MM.1S (cell line): ENCODE data around the gene PPM1E.
A peak's percentile ranks its signal among the peaks of the same experiment; 100 is the strongest.

Experiments
- DNase-seq: peaks from one replicate; pipeline ENCODE4 v3.0.0-alpha.2; 2015
- H2AFZ ChIP-seq: fragments of 300-600 bp; sonication (generic); 2 replicates; pipeline ENCODE4 v1.6.0; 2016; ENCODE audit warnings: antibody characterized with exemption, low read length
- H3F3A ChIP-seq: fragments of 300-600 bp; sonication (generic); 2 replicates; pipeline ENCODE4 v1.6.1; 2016; ENCODE audit warnings: mild to moderate bottlenecking, antibody characterized with exemption, low read length, moderate library complexity, mixed read lengths; ENCODE audit not compliant: insufficient read depth
- H3K27ac ChIP-seq: fragments of 300-600 bp; sonication (generic); 2 replicates; pipeline ENCODE4 v1.5.1; 2016; ENCODE audit warnings: mild to moderate bottlenecking, low read length
- H3K27me3 ChIP-seq: fragments of 300-600 bp; sonication (generic); replicated peaks from 2 replicates; pipeline ENCODE4 v1.6.0; 2016; ENCODE audit warnings: low read length; ENCODE audit not compliant: insufficient read depth
- H3K36me3 ChIP-seq: fragments of 300-600 bp; sonication (generic); replicated peaks from 2 replicates; pipeline ENCODE4 v1.6.1; 2016; ENCODE audit warnings: mild to moderate bottlenecking, low read length, mixed read lengths; ENCODE audit not compliant: insufficient read depth
- H3K4me1 ChIP-seq: fragments of 300-600 bp; sonication (generic); 2 replicates; pipeline ENCODE4 v1.6.1; 2016; ENCODE audit warnings: low read length, mixed read lengths
- H3K4me2 ChIP-seq: fragments of 300-600 bp; sonication (generic); 2 replicates; pipeline ENCODE4 v1.6.0; 2016; ENCODE audit warnings: low read depth, low read length
- H3K4me3 ChIP-seq: fragments of 300-600 bp; sonication (generic); 2 replicates; pipeline ENCODE4 v1.5.1; 2016; ENCODE audit warnings: low read length, mixed read lengths
- H3K79me2 ChIP-seq: fragments of 300-600 bp; sonication (generic); 2 replicates; pipeline ENCODE4 v1.6.1; 2016; ENCODE audit warnings: mixed run types, low read length, mixed read lengths
- H3K9ac ChIP-seq: fragments of 300-600 bp; sonication (generic); 2 replicates; pipeline ENCODE4 v1.6.1; 2016; ENCODE audit warnings: low read length, mixed read lengths
- H3K9me2 ChIP-seq: fragments of 300-600 bp; sonication (generic); replicated peaks from 2 replicates; pipeline ENCODE4 v1.6.1; 2016; ENCODE audit warnings: mild to moderate bottlenecking, low read length, mixed read lengths; ENCODE audit not compliant: insufficient read depth
- H3K9me3 ChIP-seq: fragments of 300-600 bp; sonication (generic); replicated peaks from 2 replicates; pipeline ENCODE4 v1.6.1; 2016; ENCODE audit warnings: mild to moderate bottlenecking, low read length, mixed read lengths; ENCODE audit not compliant: insufficient read depth
- H4K20me1 ChIP-seq: fragments of 300-600 bp; sonication (generic); 2 replicates; pipeline ENCODE4 v1.6.1; 2016; ENCODE audit warnings: mild to moderate bottlenecking, low read length, moderate library complexity, mixed read lengths; ENCODE audit not compliant: insufficient read depth
- CTCF ChIP-seq: fragments of 300-600 bp; sonication (generic); IDR thresholded peaks from 2 replicates; pipeline ENCODE4 v1.5.1; 2016; ENCODE audit warnings: antibody characterized with exemption, low read length, mixed read lengths
- EZH2 ChIP-seq: fragments of 300-600 bp; sonication (generic); optimal IDR thresholded peaks from 2 replicates; pipeline ENCODE3; 2017; ENCODE audit warnings: low read depth, mild to moderate bottlenecking, antibody characterized with exemption, low read length, mixed read lengths
- EZH2phosphoT487 ChIP-seq: fragments of 300-600 bp; sonication (generic); IDR thresholded peaks from 2 replicates; pipeline ENCODE4 v1.6.1; 2018; ENCODE audit warnings: antibody characterized with exemption, low read length

The PPM1E gene

GRCh38 chr17:58809564-58809936, 53.9 kb downstream of the PPM1E start:
- DNase-seq, result no peak
- no peaks in the 10 kb centered on the region for H3K9me2 ChIP-seq
- no peaks in the 10 kb centered on the region for H3K79me2 ChIP-seq
- H4K20me1 ChIP-seq, result no peaks in the 10 kb centered on the region
- no peak overlapping the region for H3K9ac ChIP-seq
- H2AFZ ChIP-seq, result no peak overlapping the region
- no peak for TF ChIP-seq EZH2phosphoT487
- TF ChIP-seq EZH2, result no peak
- no peak for TF ChIP-seq CTCF
- no peaks in the 10 kb centered on the region for H3F3A ChIP-seq
- no peaks in the 10 kb centered on the region for H3K36me3 ChIP-seq
- no peak overlapping the region for H3K27ac ChIP-seq
- no peak overlapping the region for H3K4me2 ChIP-seq
- H3K4me1 ChIP-seq, result no peaks in the 10 kb centered on the region
- H3K9me3 ChIP-seq, result no peaks in the 10 kb centered on the region
- H3K27me3 ChIP-seq, result no peaks in the 10 kb centered on the region
- no peak overlapping the region for H3K4me3 ChIP-seq

GRCh38 chr17:58811290-58811689, 55.6 kb downstream of the PPM1E start:
- TF ChIP-seq CTCF (no peak), EZH2phosphoT487 (no peak), EZH2 (no peak)
- Histone ChIP-seq H3K4me1 (no peaks in the 10 kb centered on the region), H3K9me3 (no peaks in the 10 kb centered on the region), H3K9me2 (no peaks in the 10 kb centered on the region), H3K9ac (no peak overlapping the region), H3K4me3 (no peak overlapping the region), H3K4me2 (no peak overlapping the region), H3F3A (no peaks in the 10 kb centered on the region), H3K27me3 (no peaks in the 10 kb centered on the region), H3K79me2 (no peaks in the 10 kb centered on the region), H4K20me1 (no peaks in the 10 kb centered on the region), H3K27ac (no peak overlapping the region), H3K36me3 (no peaks in the 10 kb centered on the region), H2AFZ (no peak overlapping the region)
- no peak for DNase-seq

GRCh38 chr17:58813712-58814111, 58.1 kb downstream of the PPM1E start:
- Histone ChIP-seq H3K9me3 (no peaks in the 10 kb centered on the region), H4K20me1 (no peaks in the 10 kb centered on the region), H2AFZ (no peak overlapping the region), H3K27me3 (no peaks in the 10 kb centered on the region), H3K36me3 (no peaks in the 10 kb centered on the region), H3K4me1 (no peaks in the 10 kb centered on the region), H3K79me2 (no peaks in the 10 kb centered on the region), H3K9ac (no peak overlapping the region), H3K27ac (no peak overlapping the region), H3F3A (no peaks in the 10 kb centered on the region), H3K4me3 (no peak overlapping the region), H3K4me2 (no peak overlapping the region), H3K9me2 (no peaks in the 10 kb centered on the region)
- DNase-seq, result no peak
- TF ChIP-seq CTCF (no peak), EZH2phosphoT487 (no peak), EZH2 (no peak)

- Histone ChIP-seq H2AFZ (0 out of 2 replicates have a peak overlapping the region, but pooled peaks have one; percentile 25), H4K20me1 (no peaks in the 10 kb centered on the region), H3K9me2 (no peaks in the 10 kb centered on the region), H3K4me1 (no peaks in the 10 kb centered on the region), H3K36me3 (no peaks in the 10 kb centered on the region), H3K9ac (no peak overlapping the region), H3F3A (no peaks in the 10 kb centered on the region), H3K4me2 (no peak overlapping the region), H3K27ac (no peak overlapping the region), H3K9me3 (no peaks in the 10 kb centered on the region), H3K27me3 (no peaks in the 10 kb centered on the region), H3K4me3 (no peak overlapping the region), H3K79me2 (no peaks in the 10 kb centered on the region)
- TF ChIP-seq EZH2 (no peak), EZH2phosphoT487 (no peak), CTCF (no peak)
- no peak for DNase-seq
Measured at GRCh38 chr17:58818654-58819053, 63.0 kb downstream of the PPM1E start.
